NOMO-1 treated with DMSO at 0.1 percent for 48 hours (cell line): ENCODE measurements around the gene DOP1B.
"Not testable (repeated sequence)": the region's sequence is repeated elsewhere in the genome, so short reads cannot be mapped to it uniquely, and the experiment has no call there.

Experiments used
- DNase-seq: peaks from one replicate; lab custom pipeline; 2025; ENCODE audit not compliant: unreplicated experiment; lab: John Stamatoyannopoulos, UW

The DOP1B gene

GRCh38 chr21:36170823-36171222, 14.2 kb downstream of the DOP1B start:
- DNase-seq: no peak

- DNase-seq: no peak
These were observed 14.7 kb downstream of the DOP1B start for GRCh38 chr21:36171336-36171735.

- no peak for DNase-seq
These were observed 15.2 kb downstream of the DOP1B start for GRCh38 chr21:36171741-36172331.

GRCh38 chr21:36174780-36175179, 18.2 kb downstream of the DOP1B start:
- DNase-seq: no peak

GRCh38 chr21:36175771-36176565, 19.3 kb downstream of the DOP1B start:
- DNase-seq: no peak

- DNase-seq: no peak
These were observed 21.7 kb downstream of the DOP1B start for GRCh38 chr21:36178349-36178748.

DNA sequence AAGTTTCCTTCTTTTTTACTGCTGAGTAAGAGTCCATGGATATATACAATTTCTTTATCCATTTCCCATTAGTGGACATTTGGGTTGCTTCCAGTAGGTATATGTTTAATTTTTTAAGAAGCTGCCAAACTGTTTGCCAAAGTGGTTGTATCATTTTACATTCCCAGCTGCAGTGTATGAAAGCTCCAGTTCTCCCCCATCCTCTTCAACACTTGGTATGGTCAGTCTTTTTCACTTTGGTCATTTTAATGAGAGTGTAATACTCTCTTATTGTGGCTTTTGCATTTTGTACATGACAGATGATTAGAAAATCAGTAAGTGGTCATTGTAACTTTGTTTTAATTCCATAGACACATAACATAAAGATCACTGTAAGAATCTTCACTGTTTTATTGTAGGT, 22.5 kb downstream of the DOP1B start:
- DNase-seq: no peak

GRCh38 chr21:36180963-36181362, 24.3 kb downstream of the DOP1B start:
- DNase-seq: no peak

GRCh38 chr21:36183144-36183795, 26.6 kb downstream of the DOP1B start:
- peak; percentile 24 for DNase-seq

GRCh38 chr21:36184545-36184944, 27.9 kb downstream of the DOP1B start:
- DNase-seq: no peak

DNA sequence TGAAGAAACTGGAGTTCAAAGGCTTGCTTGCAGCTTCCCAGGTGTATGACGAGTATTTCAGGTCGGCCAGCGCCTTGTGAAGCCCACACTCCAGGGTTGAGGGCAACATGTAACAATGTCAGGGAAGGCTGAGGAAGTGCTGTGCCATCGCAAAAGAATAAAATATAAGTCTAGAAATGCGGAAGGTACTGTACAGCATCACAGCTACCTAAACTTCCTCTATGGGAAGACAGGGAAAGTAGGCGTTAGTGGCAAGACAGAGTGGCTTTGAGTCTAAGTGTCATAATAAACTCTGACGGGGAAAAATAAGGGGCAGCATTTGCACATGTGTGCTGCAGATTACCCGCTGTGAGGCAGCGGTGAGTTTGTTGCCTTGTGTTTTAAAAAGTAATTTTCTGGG, 28.9 kb downstream of the DOP1B start:
- peak; percentile 72 for DNase-seq

- DNase-seq: peak; percentile 53
These were observed 29.5 kb downstream of the DOP1B start for GRCh38 chr21:36186081-36186480.

DNA sequence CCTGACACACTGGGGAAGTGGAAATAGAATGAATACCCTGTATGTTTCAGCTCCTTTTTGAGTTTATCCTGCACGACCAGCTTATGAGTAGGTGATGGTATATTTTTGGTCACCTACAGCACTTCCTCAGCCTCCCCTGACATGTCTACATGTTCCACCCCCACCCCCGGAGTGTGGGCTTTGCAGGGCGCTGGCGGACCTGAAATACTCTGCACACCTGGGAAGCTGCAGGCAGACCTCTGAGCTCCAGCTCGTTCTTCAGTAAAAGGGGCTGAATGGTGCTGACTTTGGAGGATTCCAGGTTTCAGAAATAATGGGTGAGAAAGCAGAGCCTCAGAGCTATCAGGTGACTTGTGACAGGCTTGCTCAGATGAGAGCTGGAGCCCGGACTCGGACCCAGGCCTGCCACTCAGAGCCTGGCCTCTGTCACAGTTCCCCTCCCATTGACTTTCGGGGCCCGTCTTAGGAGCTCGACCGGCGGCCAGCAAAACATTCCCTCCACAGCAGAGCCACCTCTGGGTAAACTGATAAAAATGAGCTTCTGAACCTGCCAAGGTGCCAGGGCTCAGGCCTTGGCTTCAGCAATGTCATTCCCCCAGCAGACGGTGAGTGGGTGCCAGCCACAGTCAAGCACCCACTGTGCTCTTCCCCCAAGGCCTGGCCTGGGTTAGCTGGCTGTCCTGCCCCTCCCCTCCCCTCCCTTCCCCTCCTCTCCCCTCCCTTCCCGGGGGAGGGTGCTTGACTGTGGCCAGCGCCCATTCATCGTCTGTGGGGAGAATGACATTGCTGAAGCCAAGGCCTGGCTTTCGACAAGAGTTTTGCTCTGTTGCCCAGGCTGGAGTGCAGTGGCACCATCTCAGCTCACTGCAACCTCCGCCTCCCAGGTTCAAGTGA, 30.1 kb downstream of the DOP1B start:
- DNase-seq: no peak

- no peak for DNase-seq
These were observed 31.6 kb downstream of the DOP1B start for GRCh38 chr21:36188081-36188681.

DNA sequence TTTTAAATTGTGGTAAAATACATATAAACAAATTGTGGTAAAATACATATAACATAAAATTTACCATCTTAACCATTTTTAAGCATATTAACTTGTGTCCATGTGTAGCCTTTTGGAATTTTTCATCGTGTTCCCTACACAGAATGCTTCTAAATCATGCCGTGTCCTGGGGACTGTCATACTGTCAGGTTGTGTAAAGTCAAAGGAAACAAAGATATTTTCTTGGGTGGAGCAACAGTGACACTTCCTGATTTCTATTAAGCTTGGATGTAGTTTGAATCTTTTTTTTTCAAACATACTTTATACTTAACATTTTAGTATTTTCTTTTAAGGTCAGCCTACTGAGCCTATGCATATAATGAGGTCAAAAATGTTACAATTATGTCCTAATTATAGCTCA, 32.3 kb downstream of the DOP1B start:
- DNase-seq: peak; percentile 34

GRCh38 chr21:36190736-36191135, 34.1 kb downstream of the DOP1B start:
- no peak for DNase-seq

DNA sequence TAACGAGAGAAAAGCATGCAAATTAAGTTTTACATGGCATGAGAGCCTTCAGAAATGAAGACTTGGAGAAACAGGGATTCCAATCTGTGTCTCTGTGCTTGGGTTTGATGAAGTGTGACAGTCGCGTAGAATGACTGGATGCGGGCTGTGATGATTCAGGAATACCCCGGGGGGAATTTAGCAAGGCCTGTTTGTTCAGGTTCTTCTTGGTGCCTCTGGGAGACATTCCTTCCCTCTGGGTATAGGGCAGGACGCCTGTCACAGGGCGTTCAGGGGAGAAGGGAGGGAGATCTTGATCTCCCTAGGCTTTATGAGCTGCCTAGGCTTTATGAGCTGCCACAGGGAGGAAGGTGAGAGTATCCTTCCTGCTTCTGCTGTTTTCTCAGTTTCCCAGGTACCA, 36.6 kb downstream of the DOP1B start:
- DNase-seq: no peak

- DNase-seq: no peak
These were observed 37.4 kb downstream of the DOP1B start for GRCh38 chr21:36194024-36194423.

GRCh38 chr21:36195613-36196012, 39.0 kb downstream of the DOP1B start:
- DNase-seq: no peak

DNA sequence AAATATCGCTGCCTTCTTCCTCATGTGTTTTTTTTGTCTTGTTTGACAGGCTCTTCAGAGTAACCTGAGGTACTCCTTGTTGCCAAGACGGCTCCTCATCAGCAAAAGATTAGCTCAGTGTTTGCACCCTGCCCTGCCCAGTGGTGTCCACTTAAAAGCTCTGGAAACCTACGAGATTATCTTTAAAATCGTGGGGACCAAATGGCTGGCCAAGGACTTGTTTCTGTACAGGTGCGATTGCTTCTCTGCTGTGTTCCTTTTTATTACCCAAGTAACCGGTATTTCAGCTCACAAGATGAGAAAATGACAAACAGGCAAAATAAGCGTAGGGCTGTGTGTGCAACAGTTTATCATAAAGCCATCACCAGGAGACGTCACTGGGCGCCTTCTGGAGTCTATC, 42.4 kb downstream of the DOP1B start:
- DNase-seq: no peak

- DNase-seq: not testable (repeated sequence)
These were observed 43.0 kb downstream of the DOP1B start for GRCh38 chr21:36199575-36199974.
